K562 (cell line): ENCODE results near the gene FGD6. TPM values are rescaled to one million over a fixed set of nuclear protein-coding genes. Genes with fewer than 3 reads are reported as not detected.

Source experiments
- ATAC-seq: fragments of 200-7000 bp; cut with Tn5 transposase; 3 replicates; pipeline ENCODE4 v1.9.1; 2020; ENCODE audit warnings: moderate library complexity
- BruUV-seq: library from RNA; stranded (reverse); fragments of 400-500 nt; replicated peaks from 2 replicates; lab custom pipeline; 2021; lab: Mats Ljungman, UMichigan
- CTCF ChIA-PET: fragments of 300-600 bp; formaldehyde crosslinking; extraction: SDS; loops from one replicate; lab custom pipeline; 2021; ENCODE audit warnings: low intra/inter-chr PET ratio; lab: Yijun Ruan, JAX
- POLR2A ChIA-PET: fragments of 300-600, 350-650 bp; sonication (Branson Sonifier 250); formaldehyde crosslinking; extraction: SDS; loops from one replicate; lab custom pipeline; 2021; ENCODE audit warnings: antibody characterized with exemption, inconsistent platforms; lab: Yijun Ruan, JAX
- DNase-seq, 4 experiments: peaks; one replicate each; pipeline versions ENCODE4 v3.0.0 to v3.0.0-alpha.2; 2011 to 2018; ENCODE audit warnings: low spot score in 3 of 4, mixed read lengths in 3 of 4; ENCODE audit errors: extremely low read depth in 1 of 4
- FAIRE-seq: peaks from 2 replicates; lab custom pipeline; 2011; peaks lifted over from hg19 to GRCh38; lab: Jason Lieb, UNC
- H2AFZ ChIP-seq: 2 replicates; pipeline ENCODE4 v1.6.0; 2011; ENCODE audit warnings: low read depth, low read length, control low read depth, inconsistent platforms
- H3K27ac ChIP-seq: fragments of 200-600 bp; 3 replicates; pipeline ENCODE4 v1.8.0; 2011; ENCODE audit warnings: low read depth, mild to moderate bottlenecking, control low read depth, inconsistent platforms, low read length, moderate library complexity, mixed read lengths; ENCODE audit errors: extremely low read depth
- H3K27me3 ChIP-seq, 2 experiments: fragments of 300-600 bp in 1 of 2; 2 replicates in 1 of 2; 3 replicates in 1 of 2; pipeline versions ENCODE4 v1.6.0 to v1.8.0; 2011; ENCODE audit warnings: inconsistent platforms in 2 of 2, low read length in 2 of 2, mild to moderate bottlenecking in 1 of 2, mixed read lengths in 1 of 2, moderate library complexity in 1 of 2; ENCODE audit not compliant: control insufficient read depth in 2 of 2, insufficient read depth in 2 of 2
- H3K36me3 ChIP-seq: fragments of 300-600 bp; 3 replicates; pipeline ENCODE4 v1.8.0; 2011; ENCODE audit warnings: mild to moderate bottlenecking, low read length, inconsistent platforms; ENCODE audit not compliant: control insufficient read depth, insufficient read depth
- H3K4me1 ChIP-seq, 2 experiments: fragments of 200-600 bp in 1 of 2; replicated peaks in 1 of 2; 2 replicates in 1 of 2; 3 replicates in 1 of 2; pipeline versions ENCODE4 v1.5.1 to v1.8.0; 2011; ENCODE audit warnings: inconsistent platforms in 2 of 2, low read length in 2 of 2, mild to moderate bottlenecking in 1 of 2, mixed read lengths in 1 of 2, moderate library complexity in 1 of 2; ENCODE audit not compliant: control insufficient read depth in 2 of 2, insufficient read depth in 2 of 2
- H3K4me2 ChIP-seq: 2 replicates; pipeline ENCODE4 v1.6.1; 2011; ENCODE audit warnings: low read length, control low read depth, inconsistent platforms, mixed read lengths; ENCODE audit not compliant: insufficient read depth
- H3K4me3 ChIP-seq: fragments of 200-600 bp; sonication (generic), shearing (Covaris generic); 2 replicates; pipeline ENCODE4 v1.5.1; 2016; ENCODE audit warnings: control low read depth, inconsistent platforms
- H3K79me2 ChIP-seq: fragments of 200-600 bp; 3 replicates; pipeline ENCODE4 v1.8.0; 2011; ENCODE audit warnings: low read length, inconsistent platforms; ENCODE audit not compliant: control insufficient read depth, insufficient read depth
- H3K9ac ChIP-seq, 2 experiments: 2 replicates each; pipeline versions ENCODE4 v1.6.0 to v1.6.1; 2011; ENCODE audit warnings: low read depth in 2 of 2, low read length in 2 of 2, control low read depth in 1 of 2, inconsistent platforms in 1 of 2, mild to moderate bottlenecking in 1 of 2, mixed read lengths in 1 of 2; ENCODE audit not compliant: insufficient read depth in 1 of 2
- H3K9me1 ChIP-seq: one replicate; pipeline ENCODE4 v1.6.0; 2011; ENCODE audit warnings: inconsistent platforms, mild to moderate bottlenecking, low read length, moderate library complexity; ENCODE audit not compliant: control insufficient read depth, insufficient read depth
- H3K9me3 ChIP-seq: replicated peaks from 2 replicates; pipeline ENCODE4 v1.5.1; 2011; ENCODE audit warnings: low read depth, low read length, inconsistent platforms; ENCODE audit not compliant: control insufficient read depth, insufficient read depth
- H4K20me1 ChIP-seq: replicated peaks from 2 replicates; pipeline ENCODE4 v1.6.1; 2011; ENCODE audit warnings: low read length, inconsistent platforms, mixed read lengths; ENCODE audit not compliant: control insufficient read depth, insufficient read depth
- ARID3B ChIP-seq: fragments of 250-450 bp; sonication (Bioruptor Pico); IDR thresholded peaks from 2 replicates; pipeline ENCODE4 v1.4.0; 2020; ENCODE audit warnings: borderline replicate concordance
- BRD9 ChIP-seq: fragments of 450-650 bp; IDR thresholded peaks from 2 replicates; pipeline ENCODE4 v1.6.1; 2018; ENCODE audit warnings: low read depth; ENCODE audit not compliant: partially characterized antibody
- CREB3L1 ChIP-seq: fragments of 450-650 bp; IDR thresholded peaks from 2 replicates; pipeline ENCODE4 v1.6.1; 2014; ENCODE audit warnings: low read depth, mild to moderate bottlenecking, moderate library complexity, borderline replicate concordance
- DLX4 ChIP-seq: fragments of 250-450 bp; sonication (Bioruptor Pico); IDR thresholded peaks from 2 replicates; pipeline ENCODE4 v1.6.1; 2021; ENCODE audit warnings: mild to moderate bottlenecking
- ID3 ChIP-seq, 2 experiments: fragments of 250-450 bp in 1 of 2; fragments of 450-650 bp in 1 of 2; sonication (Bioruptor Pico) in 1 of 2; IDR thresholded peaks; 2 replicates each; pipeline versions ENCODE4 v1.6.1 to v1.8.0; 2016 to 2021; ENCODE audit warnings: mild to moderate bottlenecking in 2 of 2, moderate library complexity in 2 of 2, missing compliant biosample characterization in 1 of 2, missing genetic modification characterization in 1 of 2
- KDM5B ChIP-seq: fragments of 200-600 bp; sonication (generic); IDR thresholded peaks from 2 replicates; pipeline ENCODE4 v1.6.1; 2012; ENCODE audit warnings: low read depth, mild to moderate bottlenecking, moderate library complexity, low read length, control low read depth, inconsistent platforms; ENCODE audit not compliant: insufficient replicate concordance
- SREBF1 ChIP-seq: fragments of 150-350 bp; IDR thresholded peaks from 2 replicates; pipeline ENCODE4 v1.6.1; 2014; ENCODE audit warnings: antibody characterized with exemption, low read depth, low read length, borderline replicate concordance
- TBP ChIP-seq: optimal IDR thresholded peaks from 2 replicates; pipeline ENCODE3; 2011; ENCODE audit warnings: low read depth, low read length, improper control_type of control experiment
- ZNF347 ChIP-seq: fragments of 450-650 bp; formaldehyde crosslinking; IDR thresholded peaks from 2 replicates; pipeline ENCODE4 v1.4.0; 2020; ENCODE audit warnings: low read depth, mild to moderate bottlenecking, moderate library complexity
- in situ Hi-C: fragments of 300-500 bp; cut with MboI; formaldehyde crosslinking; loops from 4 replicates; pipeline ENCODE4 v1.15.0; 2018; ENCODE audit warnings: inconsistent platforms, mixed read lengths
- intact Hi-C: fragments of 100-400 bp; cut with micrococcal nuclease; formaldehyde crosslinking; loops from 2 replicates; pipeline ENCODE4 v1.14.2; 2022
- polyA plus RNA-seq, 8 experiments: library from polyadenylated mRNA; depleted of rRNA in 4 of 8; stranded (reverse) in 5 of 8; unstranded in 3 of 8; fragments of >200 nt; fragmentation: Nextera tagmentation in 2 of 8; fragmentation: Illumina TruSeq in 1 of 8; extraction: Ambion mirVana in 2 of 8; extraction: Trizol in 1 of 8; gene quantifications; 2 replicates each; pipeline versions ENCODE4 v1.2.1 to v1.2.3, GENCODE V29; 2011 to 2014; ENCODE audit warnings: inconsistent platforms in 1 of 8, missing spikeins in 1 of 8
- total RNA-seq, 7 experiments: library from RNA; depleted of rRNA in 6 of 7; stranded (reverse); fragments of >200 nt in 6 of 7; fragmentation: Illumina TruSeq in 2 of 7; extraction: Trizol in 2 of 7; gene quantifications; 2 replicates each; pipeline versions ENCODE4 v1.2.1 to v1.2.3, GENCODE V29; 2011 to 2021; ENCODE audit warnings: low replicate concordance in 1 of 7

FGD6 gene
- total and polyA plus RNA-seq, 9 of the 15 experiments (the other 6 are each of a cell fraction or from before 2014, with no cell fraction given) = 1.5 to 11.1 (median 5.8) TPM

- no peak for TF ChIP-seq BRD9
- no peak for TF ChIP-seq TBP
Observed at GRCh38 chr12:95257541-95257940, 40.3 kb upstream of the FGD6 start (continued).

- POLR2A ChIA-PET = no interaction called here
- intact Hi-C loops = no loop called here
- CTCF ChIA-PET = no interaction called here
- no peaks in the 10 kb centered on the region for H4K20me1 ChIP-seq
- H3K9me3 ChIP-seq = no peaks in the 10 kb centered on the region
- H3K27ac ChIP-seq = no peak overlapping the region
- in situ Hi-C loops = no loop called here
- H3K4me3 ChIP-seq = no peak overlapping the region
- H3K36me3 ChIP-seq = peaks cover 37% of the 10 kb centered on the region
- no peak overlapping the region for H2AFZ ChIP-seq
- no peaks in the 10 kb centered on the region for H3K4me1 ChIP-seq
- peaks cover 12% of the 10 kb centered on the region; the same call in 2 of the 3 replicates for H3K79me2 ChIP-seq
- no TSS peak for BruUV-seq
- TF ChIP-seq ZNF347 (CRISPR knock-in tag) (no peak), CREB3L1 (no peak), KDM5B (no peak), ID3 (CRISPR knock-in tag; IDR thresholded peaks at IDR 0.05) (no peak), ID3 (tag; IDR thresholded peaks at IDR 0.05) (no peak), SREBF1 (no peak), ARID3B (CRISPR knock-in tag) (no peak), DLX4 (CRISPR knock-in tag) (no peak)
- TF ChIP-seq, all 486 proteins: peak for 0
- Histone ChIP-seq H3K9ac (no peak overlapping the region), H3K27me3 (no peaks in the 10 kb centered on the region), H3K4me2 (no peak overlapping the region), H3K9me1 (no peaks in the 10 kb centered on the region)
- FAIRE-seq (no peak), DNase-seq (no peak), ATAC-seq (no peak)
Observed at GRCh38 chr12:95253386-95253785, 36.1 kb upstream of the FGD6 start.
